ENCODE results near the gene DDAH1. TPM values are rescaled to one million over a fixed set of nuclear protein-coding genes. Genes with fewer than 3 reads are reported as not detected.
"Not testable (repeated sequence)": the region's sequence is repeated elsewhere in the genome, so short reads cannot be mapped to it uniquely, and the experiment has no call there.

Gene DDAH1
- total RNA-seq, 1 donor, result 0.21 TPM

DNA sequence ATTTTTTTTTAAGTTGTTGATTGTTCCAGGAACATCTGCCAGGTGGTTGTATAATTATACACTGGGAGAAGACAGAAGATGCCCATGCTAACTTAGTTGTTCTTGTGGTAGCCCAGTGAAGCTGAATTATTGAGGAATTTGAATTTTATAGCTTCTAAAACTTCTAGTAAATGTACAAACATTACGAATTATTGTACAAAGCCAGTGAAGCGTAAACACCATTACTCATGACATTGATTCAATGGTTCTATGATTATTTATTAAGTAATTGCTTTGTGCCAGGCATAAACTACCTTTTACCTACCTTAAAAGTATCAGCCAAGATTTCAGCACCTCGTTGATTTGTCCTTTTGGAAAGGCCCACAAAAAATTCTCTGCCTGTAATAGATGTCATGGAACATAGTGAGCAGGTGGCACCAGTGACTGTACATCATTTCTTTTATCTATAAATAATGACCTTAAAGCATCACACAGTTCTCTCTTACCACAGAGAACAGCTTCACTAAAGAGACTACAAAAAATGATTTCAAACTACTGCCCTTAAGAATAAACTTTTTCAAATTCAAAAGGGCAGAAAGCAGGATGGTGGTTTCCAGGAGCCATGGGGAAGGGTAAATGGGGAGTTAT lies 113.6 kb downstream of the DDAH1 start:
- no peaks in the 10 kb centered on the region for H3K4me1 ChIP-seq (ENCODE audit: insufficient read depth, low read length)
- H3K4me3 ChIP-seq (ENCODE audit: low read length), result no peak overlapping the region
- no peaks in the 10 kb centered on the region for H3K27me3 ChIP-seq (ENCODE audit: insufficient read depth, low read length)
- H3K9me3 ChIP-seq (ENCODE audit: low read depth, low read length), result no peaks in the 10 kb centered on the region

DNA sequence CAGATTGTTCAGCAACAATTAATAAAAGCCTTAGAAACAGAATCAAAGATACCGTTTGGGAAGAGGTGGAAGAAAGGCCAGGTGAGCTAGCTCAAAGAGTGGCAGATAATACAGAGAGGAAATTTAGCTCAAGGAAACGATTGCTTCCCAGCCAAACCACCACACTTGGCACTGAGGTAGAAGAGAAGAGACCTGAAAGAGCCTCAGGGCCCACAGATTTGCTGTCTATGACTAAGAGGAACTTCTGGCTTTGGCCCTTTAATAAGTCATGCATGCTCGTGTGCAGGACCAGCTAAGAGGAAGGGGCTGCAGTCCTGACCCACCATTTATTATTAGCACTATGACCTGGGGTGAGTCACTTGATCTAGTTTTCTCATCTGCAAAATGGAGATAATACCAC lies 115.7 kb downstream of the DDAH1 start:
- Histone ChIP-seq H3K9me3 (ENCODE audit: low read depth, low read length) (no peaks in the 10 kb centered on the region), H3K27me3 (ENCODE audit: insufficient read depth, low read length) (no peaks in the 10 kb centered on the region), H3K4me1 (ENCODE audit: insufficient read depth, low read length) (no peaks in the 10 kb centered on the region), H3K4me3 (ENCODE audit: low read length) (no peak overlapping the region)

DNA sequence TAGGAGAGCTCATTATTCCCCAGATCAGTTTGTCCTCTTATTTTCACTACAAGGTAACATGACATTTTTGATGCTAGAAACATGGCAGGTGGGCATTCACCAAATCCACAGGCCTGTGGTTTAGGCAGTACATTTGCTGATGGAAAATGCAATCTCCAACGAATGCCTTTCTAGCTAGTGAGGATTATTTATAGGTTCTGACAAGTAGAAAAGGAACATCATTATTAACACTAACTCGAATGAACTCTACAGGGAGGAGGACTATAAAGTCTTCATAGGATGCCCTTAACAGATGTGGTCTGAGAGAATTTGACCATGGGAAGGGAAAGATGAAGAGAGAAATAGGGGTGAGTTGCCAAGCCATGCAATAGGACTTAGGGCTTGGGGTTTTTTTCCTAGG lies 117.1 kb downstream of the DDAH1 start:
- Histone ChIP-seq H3K4me1 (ENCODE audit: insufficient read depth, low read length) (no peaks in the 10 kb centered on the region), H3K27me3 (ENCODE audit: insufficient read depth, low read length) (peaks cover 7% of the 10 kb centered on the region), H3K9me3 (ENCODE audit: low read depth, low read length) (no peaks in the 10 kb centered on the region), H3K4me3 (ENCODE audit: low read length) (no peak overlapping the region)

DNA sequence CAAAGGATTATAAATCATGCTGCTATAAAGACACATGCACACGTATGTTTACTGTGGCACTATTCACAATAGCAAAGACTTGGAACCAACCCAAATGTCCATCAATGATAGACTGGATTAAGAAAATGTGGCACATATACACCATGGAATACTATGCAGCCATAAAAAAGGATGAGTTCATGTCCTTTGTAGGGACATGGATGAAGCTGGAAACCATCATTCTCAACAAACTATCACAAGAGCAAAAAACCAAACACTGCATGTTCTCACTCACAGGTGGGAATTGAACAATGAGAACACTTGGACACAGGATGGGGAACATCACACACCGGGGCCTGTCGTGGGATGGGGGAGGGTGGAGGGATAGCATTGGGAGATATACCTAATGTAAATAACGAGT lies 117.7 kb downstream of the DDAH1 start:
- peaks cover 11% of the 10 kb centered on the region for H3K27me3 ChIP-seq (ENCODE audit: insufficient read depth, low read length)
- H3K4me3 ChIP-seq (ENCODE audit: low read length); H3K9me3 ChIP-seq (ENCODE audit: low read depth, low read length); H3K4me1 ChIP-seq (ENCODE audit: insufficient read depth, low read length): not testable (repeated sequence)

DNA sequence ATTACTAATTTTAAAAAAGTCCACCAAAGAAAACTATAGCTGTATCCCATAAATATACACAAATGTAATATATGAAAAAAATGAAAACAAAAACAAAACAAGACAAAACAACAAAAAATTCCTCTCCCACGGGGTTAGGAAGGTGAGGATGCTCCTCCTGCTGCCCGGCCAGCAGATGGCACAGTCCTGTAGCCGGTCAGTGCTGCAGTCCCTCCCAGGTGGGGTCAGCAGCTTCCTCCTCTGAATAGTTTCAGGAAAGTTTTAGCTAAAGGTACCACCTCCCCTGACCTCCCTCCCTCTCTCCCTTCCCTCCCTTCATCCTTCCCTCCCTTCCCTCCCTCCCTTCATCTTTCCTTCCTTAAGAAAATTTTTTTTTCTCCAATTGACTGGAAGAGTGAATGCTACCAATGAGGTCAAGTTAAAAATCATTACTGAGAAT lies 120.7 kb downstream of the DDAH1 start:
- Histone ChIP-seq H3K4me1 (ENCODE audit: insufficient read depth, low read length) (no peaks in the 10 kb centered on the region), H3K27me3 (ENCODE audit: insufficient read depth, low read length) (peaks cover 19% of the 10 kb centered on the region), H3K4me3 (ENCODE audit: low read length) (no peak overlapping the region), H3K9me3 (ENCODE audit: low read depth, low read length) (no peaks in the 10 kb centered on the region)

DNA sequence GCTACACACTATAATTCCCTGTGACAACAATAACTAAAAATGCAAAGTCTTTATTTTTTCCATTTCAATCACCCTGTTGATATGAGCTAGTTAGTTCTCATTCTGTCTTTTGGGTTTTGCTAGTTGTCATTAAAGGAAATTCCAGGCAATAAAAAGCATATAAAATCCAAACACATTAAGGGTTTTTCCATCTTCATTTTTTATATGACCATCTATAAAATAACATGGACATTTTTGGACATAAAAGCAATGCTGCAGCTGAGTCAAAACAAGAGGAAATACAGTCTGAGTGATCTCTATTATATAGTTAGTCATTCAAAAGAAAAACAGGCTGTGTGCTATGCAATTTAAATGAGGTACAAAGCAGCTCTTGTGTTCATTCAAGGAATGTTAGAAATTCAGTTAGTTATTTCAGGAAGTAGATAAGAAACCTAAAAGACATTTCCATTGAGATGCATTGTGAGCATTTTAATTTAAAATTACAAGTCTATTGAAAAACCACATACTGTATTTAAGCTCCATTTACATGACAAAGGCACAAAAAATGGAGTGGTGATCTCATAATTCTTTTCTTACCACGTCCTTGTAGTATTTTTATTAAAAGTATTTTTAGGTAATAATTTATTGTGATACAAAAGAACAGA lies 121.2 kb downstream of the DDAH1 start:
- peaks cover 22% of the 10 kb centered on the region for H3K27me3 ChIP-seq (ENCODE audit: insufficient read depth, low read length)
- H3K4me3 ChIP-seq (ENCODE audit: low read length), result no peak overlapping the region
- H3K4me1 ChIP-seq (ENCODE audit: insufficient read depth, low read length), result no peaks in the 10 kb centered on the region
- no peaks in the 10 kb centered on the region for H3K9me3 ChIP-seq (ENCODE audit: low read depth, low read length)

DNA sequence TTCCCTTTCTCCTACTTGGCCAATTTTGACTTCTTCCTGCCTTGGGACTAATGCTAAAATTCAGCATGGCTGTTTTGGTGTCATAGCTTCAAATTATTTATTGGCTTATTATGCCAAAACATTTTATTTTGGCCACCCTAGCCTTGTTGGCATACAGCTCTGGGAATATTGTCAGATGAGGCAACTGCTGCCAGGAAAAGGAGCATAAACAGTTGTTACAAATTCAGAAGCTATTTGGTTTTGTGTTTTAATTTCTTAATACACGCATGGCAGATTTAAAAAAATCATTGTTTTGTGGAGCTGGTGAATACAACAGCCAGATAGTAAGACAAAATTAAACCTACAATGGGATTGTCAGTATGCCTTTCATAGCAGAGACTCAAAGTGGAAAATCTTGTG lies 121.7 kb downstream of the DDAH1 start:
- no peaks in the 10 kb centered on the region for H3K9me3 ChIP-seq (ENCODE audit: low read depth, low read length)
- no peak overlapping the region for H3K4me3 ChIP-seq (ENCODE audit: low read length)
- no peaks in the 10 kb centered on the region for H3K4me1 ChIP-seq (ENCODE audit: insufficient read depth, low read length)
- peaks cover 25% of the 10 kb centered on the region for H3K27me3 ChIP-seq (ENCODE audit: insufficient read depth, low read length)

DNA sequence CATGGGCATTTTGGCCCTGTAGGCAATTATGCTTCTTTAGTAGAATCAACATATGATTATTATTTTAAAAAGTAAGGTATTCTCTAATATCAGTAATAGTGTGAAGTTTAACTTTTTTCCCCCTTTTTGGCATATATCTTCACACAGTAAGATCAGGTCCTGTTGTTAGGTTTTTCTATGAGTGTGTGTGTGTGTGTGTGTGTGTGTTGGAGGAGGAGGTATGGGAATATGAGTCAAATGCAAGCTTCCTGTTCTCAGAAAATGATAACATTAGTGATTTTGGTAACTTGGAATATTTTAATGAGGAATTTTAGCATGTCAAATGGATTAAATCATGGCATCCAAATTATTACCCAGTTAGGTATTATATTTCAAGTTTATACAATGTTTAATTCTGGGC lies 122.8 kb downstream of the DDAH1 start:
- Histone ChIP-seq H3K27me3 (ENCODE audit: insufficient read depth, low read length) (peaks cover 30% of the 10 kb centered on the region), H3K4me3 (ENCODE audit: low read length) (no peak overlapping the region), H3K4me1 (ENCODE audit: insufficient read depth, low read length) (no peaks in the 10 kb centered on the region), H3K9me3 (ENCODE audit: low read depth, low read length) (no peaks in the 10 kb centered on the region)

DNA sequence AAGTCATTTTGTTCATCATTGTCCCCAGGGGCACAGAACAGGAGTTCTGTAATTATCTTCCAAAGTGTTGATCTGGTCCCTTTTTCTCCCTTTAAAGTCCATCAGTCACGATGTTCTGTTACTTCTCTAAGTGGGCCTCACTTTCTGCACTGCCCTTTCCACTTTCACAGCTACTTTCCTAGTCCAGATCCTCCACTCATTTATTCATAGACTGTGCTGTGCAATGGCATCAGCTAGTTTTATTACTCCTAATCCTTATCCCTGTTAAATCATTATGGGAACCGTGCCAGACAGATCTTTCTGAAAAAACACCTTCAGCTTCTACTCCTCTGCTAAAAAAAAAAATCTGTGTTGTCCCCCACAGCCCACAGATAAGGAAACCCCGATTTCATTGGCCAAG lies 124.5 kb downstream of the DDAH1 start:
- Histone ChIP-seq H3K9me3 (ENCODE audit: low read depth, low read length) (no peaks in the 10 kb centered on the region), H3K4me1 (ENCODE audit: insufficient read depth, low read length) (no peaks in the 10 kb centered on the region), H3K27me3 (ENCODE audit: insufficient read depth, low read length) (peaks cover 33% of the 10 kb centered on the region)

DNA sequence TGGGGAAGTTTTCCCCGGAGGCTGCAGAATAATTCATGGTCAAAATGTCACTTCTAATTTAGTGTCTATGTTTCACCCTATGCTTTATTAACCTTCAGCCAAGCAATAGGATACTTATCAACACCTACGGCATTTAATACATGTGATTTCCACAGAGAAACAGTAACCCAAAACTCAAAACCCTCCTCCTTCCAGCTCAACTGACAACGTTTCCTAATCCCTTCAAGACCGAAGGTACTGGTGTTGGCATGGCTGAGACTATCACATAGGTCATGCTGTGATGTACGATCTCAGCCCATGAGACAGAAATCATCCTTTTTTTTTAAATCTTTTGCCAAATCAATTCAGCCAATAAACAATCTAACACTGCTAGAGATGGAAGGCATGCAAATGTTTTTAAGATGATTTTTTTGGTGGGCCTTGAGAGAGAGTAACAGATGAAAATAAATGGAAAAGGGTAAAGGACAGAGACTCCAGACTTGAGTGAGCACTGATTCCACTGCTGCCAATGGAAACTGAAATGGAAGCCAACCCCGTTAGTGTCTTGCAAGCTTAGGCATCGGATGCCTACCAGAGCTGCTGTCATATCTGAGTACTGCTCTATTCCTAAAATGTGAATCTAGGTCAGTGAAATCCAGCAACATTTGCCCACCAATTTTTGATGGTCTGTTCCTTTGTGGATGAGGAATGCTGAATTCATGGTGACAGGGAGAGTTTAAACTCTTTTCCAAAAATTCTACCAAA lies 125.1 kb downstream of the DDAH1 start:
- H3K4me1 ChIP-seq (ENCODE audit: insufficient read depth, low read length), result peaks cover under 1% of the 10 kb centered on the region
- H3K27me3 ChIP-seq (ENCODE audit: insufficient read depth, low read length), result peaks cover 33% of the 10 kb centered on the region
- H3K4me3 ChIP-seq (ENCODE audit: low read length), result no peak overlapping the region
- H3K9me3 ChIP-seq (ENCODE audit: low read depth, low read length), result no peaks in the 10 kb centered on the region

More for the DNA sequence above, 124.5 kb downstream of the DDAH1 start:
- H3K4me3 ChIP-seq (ENCODE audit: low read length), result no peak overlapping the region

DNA sequence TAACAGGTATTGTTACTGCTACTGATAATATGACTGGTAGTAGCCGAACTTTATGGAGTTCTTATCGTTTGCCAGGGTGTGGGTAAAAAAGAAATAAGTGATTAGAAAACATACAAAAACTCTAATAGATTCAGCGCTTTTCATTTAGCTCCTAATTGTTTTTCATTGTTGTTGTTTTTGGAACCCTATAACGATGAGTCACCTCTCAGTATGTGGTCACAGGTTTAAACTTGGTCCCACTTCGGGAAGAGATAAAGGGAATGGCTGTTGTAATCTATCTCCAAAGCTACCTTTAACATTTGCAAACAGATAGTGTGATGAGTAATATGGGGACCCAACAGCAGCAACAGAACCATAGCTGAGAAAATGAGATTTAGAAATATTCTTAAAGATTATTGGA lies 125.9 kb downstream of the DDAH1 start:
- Histone ChIP-seq H3K4me3 (ENCODE audit: low read length) (no peak overlapping the region), H3K9me3 (ENCODE audit: low read depth, low read length) (peaks cover under 1% of the 10 kb centered on the region), H3K27me3 (ENCODE audit: insufficient read depth, low read length) (peaks cover 33% of the 10 kb centered on the region), H3K4me1 (ENCODE audit: insufficient read depth, low read length) (peaks cover 4% of the 10 kb centered on the region)

DNA sequence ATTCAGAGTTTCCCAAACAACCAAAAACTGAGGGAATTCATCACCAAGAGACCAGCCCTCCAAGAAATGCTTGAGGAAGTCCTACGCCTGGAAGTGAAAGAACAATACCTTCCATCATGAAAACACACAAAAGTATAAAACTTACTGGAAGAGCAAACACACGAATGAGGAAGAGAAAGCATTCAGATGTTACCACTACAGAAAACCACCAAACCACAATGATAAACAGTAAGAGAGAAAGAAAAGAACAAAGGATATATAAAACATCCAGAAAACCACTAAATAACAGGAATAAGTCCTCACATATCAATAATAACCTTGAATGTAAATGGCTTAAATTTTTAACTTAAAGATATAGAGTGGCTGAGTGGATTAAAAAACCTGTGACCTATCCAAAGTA lies 130.0 kb downstream of the DDAH1 start:
- peaks cover 15% of the 10 kb centered on the region for H3K27me3 ChIP-seq (ENCODE audit: insufficient read depth, low read length)

DNA sequence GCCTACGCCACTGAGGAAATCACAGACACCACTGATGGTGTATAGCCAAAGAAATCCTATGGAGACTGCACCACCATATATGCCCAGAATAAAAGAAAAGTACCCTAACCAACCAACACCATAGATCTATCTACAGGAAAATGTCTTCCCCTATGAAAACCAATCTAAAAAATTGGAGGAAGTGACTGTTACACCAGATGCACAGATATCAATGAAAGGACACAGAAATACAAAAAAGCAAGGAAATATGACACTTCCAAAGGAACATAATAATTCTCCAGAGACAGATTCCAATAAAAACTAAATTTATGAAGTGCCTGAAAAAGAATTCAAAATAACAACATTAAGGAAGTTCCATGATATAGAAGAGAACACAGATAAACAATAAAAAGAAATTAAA lies 131.8 kb downstream of the DDAH1 start:
- peaks cover 9% of the 10 kb centered on the region for H3K9me3 ChIP-seq (ENCODE audit: low read depth, low read length)
- H3K4me1 ChIP-seq (ENCODE audit: insufficient read depth, low read length), result peaks cover 4% of the 10 kb centered on the region
- no peak overlapping the region for H3K4me3 ChIP-seq (ENCODE audit: low read length)
- peaks cover 8% of the 10 kb centered on the region for H3K27me3 ChIP-seq (ENCODE audit: insufficient read depth, low read length)

More for the DNA sequence above, 130.0 kb downstream of the DDAH1 start:
- H3K4me1 ChIP-seq (ENCODE audit: insufficient read depth, low read length), result peaks cover 4% of the 10 kb centered on the region
- H3K9me3 ChIP-seq (ENCODE audit: low read depth, low read length), result peaks cover 9% of the 10 kb centered on the region
- no peak overlapping the region for H3K4me3 ChIP-seq (ENCODE audit: low read length)

DNA sequence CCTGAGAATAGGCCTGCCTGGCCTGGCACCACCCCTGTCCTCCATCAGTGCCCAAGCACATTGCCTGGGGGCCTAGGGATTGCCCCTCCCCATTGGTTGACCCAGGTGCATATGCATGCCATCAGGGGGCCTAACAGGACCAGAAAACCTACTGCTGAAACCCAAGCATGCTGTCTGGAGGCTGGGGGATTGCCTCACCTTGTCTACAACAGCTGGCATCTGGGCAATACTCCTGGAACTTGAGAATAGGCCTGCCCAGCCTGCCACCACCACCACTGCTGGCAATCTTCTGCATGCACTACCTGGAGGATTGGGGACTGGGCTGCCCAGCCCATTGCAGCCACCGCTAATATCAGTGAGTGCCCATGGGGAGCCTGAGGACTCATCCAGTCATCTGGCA lies 132.4 kb downstream of the DDAH1 start:
- Histone ChIP-seq H3K9me3 (ENCODE audit: low read depth, low read length) (peaks cover 9% of the 10 kb centered on the region), H3K4me1 (ENCODE audit: insufficient read depth, low read length) (peaks cover 4% of the 10 kb centered on the region), H3K27me3 (ENCODE audit: insufficient read depth, low read length) (peaks cover 3% of the 10 kb centered on the region), H3K4me3 (ENCODE audit: low read length) (no peak overlapping the region)

DNA sequence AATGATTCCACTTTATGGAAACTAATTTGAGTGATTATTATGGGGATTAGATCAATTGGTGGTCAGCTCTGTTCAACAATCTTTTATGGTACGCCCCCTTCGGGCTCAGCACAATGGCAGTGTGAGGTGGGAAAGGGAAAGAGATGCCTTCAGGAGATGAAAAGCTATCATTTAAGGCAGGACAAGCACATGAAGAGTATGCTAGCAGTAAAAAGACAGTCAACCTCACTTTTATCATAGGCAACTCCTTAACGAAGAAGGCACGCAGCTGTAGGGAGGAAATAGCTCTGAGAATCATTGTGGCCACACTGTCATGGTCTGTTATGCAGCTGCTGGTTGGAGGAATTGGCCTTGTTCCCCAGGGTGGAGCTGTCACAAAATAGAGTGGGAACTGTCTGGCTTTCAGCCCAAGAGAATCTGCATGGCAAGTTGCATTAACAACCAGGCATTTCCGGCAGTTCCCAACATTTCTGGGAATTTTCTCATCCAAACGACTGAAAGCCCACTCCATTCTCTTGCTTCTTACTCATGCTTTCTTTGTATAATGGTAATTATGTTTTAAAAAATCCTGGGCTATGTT lies 134.2 kb downstream of the DDAH1 start:
- H3K27me3 ChIP-seq (ENCODE audit: insufficient read depth, low read length), result no peaks in the 10 kb centered on the region
- peaks cover 4% of the 10 kb centered on the region for H3K4me1 ChIP-seq (ENCODE audit: insufficient read depth, low read length)
- no peak overlapping the region for H3K4me3 ChIP-seq (ENCODE audit: low read length)
- peaks cover 9% of the 10 kb centered on the region for H3K9me3 ChIP-seq (ENCODE audit: low read depth, low read length)

Measured in mononuclear cell (primary cell).